NCI-H510A (cell line): ENCODE data around the gene NDE1.
A peak's percentile ranks its signal among the peaks of the same experiment; 100 is the strongest.

Experiments
- DNase-seq: peaks from one replicate; lab custom pipeline; 2025; lab: John Stamatoyannopoulos, UW

NDE1 gene

DNA sequence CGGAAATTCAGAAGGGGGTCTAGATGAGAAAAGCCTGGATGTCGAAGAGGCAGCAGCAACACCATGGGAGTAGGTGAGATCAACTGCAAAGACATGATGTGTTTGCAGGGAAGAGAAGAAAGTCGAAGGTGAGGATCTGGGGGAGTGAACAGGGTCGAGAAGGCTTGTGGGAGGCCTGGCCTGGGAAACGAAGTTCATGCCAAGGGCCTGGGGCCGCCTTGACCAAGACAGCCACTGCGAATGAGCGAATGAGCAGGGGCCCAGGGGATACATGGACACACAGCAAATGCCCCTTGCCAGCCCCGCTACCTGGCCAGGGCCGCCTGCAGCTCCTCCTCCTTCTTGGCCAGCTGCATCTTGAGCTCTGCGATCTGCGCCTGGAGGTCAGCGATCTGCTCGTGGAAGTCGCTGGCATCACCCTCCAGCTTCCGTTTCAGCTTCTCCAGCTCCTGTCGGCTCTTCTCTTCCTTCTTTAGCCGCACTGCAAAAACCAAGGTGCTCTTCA is 87.1 kb downstream of the NDE1 start:
- no peak for DNase-seq

GRCh38 chr16:15739464-15739863 is 89.4 kb downstream of the NDE1 start:
- no peak for DNase-seq

- no peak for DNase-seq
Observed at GRCh38 chr16:15739950-15740349, 89.9 kb downstream of the NDE1 start.

DNA sequence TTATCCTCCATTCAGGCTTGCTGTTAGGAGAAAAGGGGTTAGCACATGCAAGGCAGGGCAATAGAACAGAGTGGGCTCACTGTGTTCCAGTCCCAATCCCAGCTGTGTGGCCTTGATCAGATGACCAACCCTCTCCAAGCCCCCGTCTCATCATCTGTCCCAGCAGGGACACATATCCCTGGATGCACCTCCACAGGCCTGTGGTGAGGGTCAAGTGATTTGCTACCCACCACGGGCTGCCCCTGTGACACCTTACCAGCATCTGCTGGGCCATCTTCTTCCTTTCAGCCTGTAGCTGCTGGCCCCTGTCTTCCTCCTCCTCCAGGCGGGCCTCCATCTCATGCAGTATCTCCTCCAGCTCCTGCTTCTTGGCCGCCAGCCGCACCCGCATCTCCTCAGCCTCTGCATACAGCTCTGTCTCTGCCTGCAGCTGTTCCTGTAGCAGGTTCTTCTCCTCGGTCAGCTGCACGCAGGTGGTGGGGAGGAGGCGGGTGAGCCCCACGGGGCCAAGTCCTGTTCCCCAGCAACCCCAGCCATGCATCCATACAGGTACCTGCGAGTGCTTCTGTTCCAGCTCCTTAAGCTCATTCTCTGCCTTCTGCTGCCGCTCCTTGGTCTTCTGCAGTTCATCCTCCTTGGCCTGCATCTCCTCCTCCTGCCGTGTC is 91.3 kb downstream of the NDE1 start:
- DNase-seq = no peak

- DNase-seq = no peak
Observed at GRCh38 chr16:15742716-15743115, 92.7 kb downstream of the NDE1 start.

DNA sequence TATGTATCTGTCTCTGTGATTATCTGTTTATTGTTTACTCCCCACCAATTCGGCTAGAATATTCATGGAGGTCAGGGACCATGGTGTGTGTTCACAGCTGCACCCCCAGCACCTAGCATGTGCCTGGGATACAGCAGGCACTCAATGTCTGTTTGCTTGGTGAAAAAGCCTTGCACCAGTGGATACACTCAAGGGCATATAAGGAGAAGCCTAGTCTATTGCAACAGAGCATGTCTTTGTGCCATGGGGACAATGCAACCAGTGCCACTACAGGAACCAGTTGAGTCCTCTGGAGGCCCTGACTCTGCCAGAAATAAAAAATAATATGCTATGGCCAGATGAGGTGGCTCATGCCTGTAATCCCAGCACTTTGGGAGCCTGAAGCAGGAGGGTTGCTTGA is 93.6 kb downstream of the NDE1 start:
- no peak for DNase-seq

DNA sequence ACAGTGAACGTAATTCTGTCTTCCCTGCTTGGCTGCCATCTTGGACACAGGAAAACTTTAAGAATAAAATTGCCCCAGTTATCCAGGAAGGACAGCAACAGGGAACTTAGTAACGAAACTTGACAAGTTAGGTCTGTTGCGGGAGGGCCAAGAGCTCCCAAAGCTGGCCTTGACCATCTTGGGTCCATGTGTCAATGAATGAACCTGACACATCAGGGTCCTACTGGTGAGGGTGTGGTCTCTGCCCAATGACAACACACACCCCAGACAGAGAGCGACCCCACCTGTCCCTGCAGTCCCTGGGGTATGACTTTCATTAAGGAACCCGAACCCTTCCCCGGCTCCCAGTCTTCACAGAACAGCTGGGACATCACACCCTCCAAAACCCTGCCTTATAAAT is 96.3 kb downstream of the NDE1 start:
- no peak for DNase-seq

DNA sequence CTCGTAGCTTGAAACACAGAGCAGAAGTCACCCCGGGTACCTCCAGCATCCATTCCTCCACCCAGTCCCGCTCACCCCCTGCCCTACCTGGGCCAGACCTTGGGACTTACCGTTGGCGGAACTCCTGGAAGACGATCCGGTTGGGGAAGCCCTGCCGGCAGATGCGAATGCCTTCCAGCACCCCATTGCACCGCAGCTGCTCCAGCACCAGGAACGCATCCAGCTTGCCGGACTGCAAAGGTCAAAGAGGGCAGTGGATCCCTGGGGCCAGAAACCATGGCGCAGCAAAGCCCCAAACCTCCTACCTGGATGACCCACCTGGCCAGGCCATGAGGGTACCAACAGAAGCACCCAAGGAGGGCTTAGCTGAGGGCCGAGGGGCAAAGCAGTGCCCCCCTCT is 97.9 kb downstream of the NDE1 start:
- no peak for DNase-seq

DNA sequence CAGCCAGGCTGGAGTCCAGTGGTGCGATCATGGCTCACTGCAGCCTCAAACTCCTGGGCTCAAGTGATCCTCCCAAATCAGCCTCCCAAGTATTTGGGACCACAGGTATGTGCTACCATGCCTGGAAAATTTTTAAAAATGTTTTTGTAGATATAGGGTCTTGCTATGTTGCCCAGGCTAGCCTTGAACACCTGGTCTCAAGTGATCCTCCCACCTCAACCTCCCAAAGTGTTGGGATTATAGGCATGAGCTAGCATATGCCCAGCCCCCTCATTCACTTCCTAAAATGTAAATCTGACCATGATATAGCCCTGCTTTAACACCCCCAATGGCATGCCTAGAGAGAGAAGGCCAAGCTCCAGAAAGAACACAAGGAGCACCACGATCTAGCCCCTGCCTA is 98.6 kb downstream of the NDE1 start:
- no peak for DNase-seq

DNA sequence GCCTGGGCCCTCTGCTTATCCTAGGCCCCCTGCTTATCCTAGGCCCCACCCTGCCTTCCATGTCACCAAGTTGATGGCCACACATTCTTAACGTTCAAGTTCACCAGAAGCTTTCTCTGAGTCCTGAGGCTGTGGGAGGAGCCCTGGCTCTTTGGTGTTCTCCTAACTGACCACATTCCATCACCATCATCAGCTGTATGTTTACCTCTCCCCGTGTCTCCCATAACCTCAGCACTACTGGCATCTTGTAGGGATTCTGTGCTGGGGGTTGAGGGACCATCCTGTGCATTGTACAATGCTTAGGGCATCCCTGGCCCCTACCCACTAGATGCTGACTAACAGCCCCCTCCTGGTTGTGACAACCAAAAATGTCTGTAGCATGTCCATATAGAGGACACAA is 99.3 kb downstream of the NDE1 start:
- DNase-seq = no peak

- no peak for DNase-seq
Observed at GRCh38 chr16:15749985-15750384, 99.9 kb downstream of the NDE1 start.

- no peak for DNase-seq
Observed at GRCh38 chr16:15751940-15752339, 101.9 kb downstream of the NDE1 start.

- DNase-seq = no peak
Observed at GRCh38 chr16:15752717-15753488, 102.9 kb downstream of the NDE1 start.

- DNase-seq = no peak
Observed at GRCh38 chr16:15754821-15755534, 104.9 kb downstream of the NDE1 start.

GRCh38 chr16:15757077-15757386 is 107.0 kb downstream of the NDE1 start:
- no peak for DNase-seq

DNA sequence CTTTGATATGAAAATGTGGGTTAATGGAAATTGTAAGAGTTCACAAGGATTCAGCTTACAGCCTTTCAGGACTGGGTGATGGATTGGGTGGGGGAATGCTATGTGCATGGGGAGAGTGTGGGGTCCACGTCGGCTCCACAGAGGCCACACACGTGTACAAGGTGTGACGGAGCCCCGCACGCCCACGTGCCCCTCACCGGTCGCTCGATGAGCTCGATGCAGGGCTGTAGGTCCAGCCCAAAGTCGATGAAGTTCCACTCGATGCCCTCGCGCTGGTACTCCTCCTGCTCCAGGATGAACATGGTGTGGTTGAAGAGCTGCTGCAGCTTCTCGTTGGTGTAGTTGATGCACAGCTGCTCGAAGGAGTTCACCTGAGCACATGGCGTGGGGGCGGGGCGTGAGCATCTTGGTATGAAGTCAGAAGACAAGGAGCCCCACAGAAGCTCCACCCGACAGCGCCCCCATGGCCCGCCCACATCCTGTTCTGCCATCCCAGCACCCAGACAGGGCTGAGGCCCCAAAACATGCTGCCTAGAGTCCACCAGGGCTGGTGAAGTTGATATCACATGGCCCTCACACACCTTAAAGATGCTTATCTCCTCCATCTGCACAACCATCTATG is 107.7 kb downstream of the NDE1 start:
- DNase-seq = no peak

GRCh38 chr16:15759070-15759469 is 109.0 kb downstream of the NDE1 start:
- DNase-seq = no peak

- DNase-seq = no peak
Observed at GRCh38 chr16:15760129-15760528, 110.1 kb downstream of the NDE1 start.

- no peak for DNase-seq
Observed at GRCh38 chr16:15764112-15764511, 114.1 kb downstream of the NDE1 start.

- DNase-seq = no peak
Observed at GRCh38 chr16:15765116-15765515, 115.1 kb downstream of the NDE1 start.

- peak; percentile 11 for DNase-seq
Observed at GRCh38 chr16:15765880-15766279, 115.8 kb downstream of the NDE1 start.

- DNase-seq = no peak
Observed at GRCh38 chr16:15766918-15767317, 116.9 kb downstream of the NDE1 start.

DNA sequence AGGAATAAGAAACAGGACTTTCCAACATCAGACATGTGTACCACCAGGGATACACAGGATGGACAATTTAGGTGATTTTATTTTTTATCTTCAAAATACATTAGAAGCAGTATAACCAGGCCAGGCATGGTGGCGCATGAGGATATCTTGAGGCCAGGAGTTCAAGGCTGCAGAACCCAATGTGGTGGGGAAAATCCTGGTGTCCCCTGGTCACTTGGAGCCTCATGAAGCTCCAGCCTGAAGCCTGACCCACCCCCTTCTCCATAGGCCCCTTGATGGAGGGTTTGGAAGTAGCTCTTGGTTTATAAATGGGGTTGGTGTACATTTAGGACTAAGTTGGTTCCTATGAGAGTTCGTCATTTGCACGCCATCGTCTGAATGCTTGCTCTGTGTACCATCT is 118.2 kb downstream of the NDE1 start:
- no peak for DNase-seq
